ENCODE results near the gene TMEM208.
A peak's percentile ranks its signal among the peaks of the same experiment; 100 is the strongest.

The TMEM208 gene

GRCh38 chr16:67237396-67238277 is 10.7 kb downstream of the TMEM208 start:
- DNase-seq (ENCODE audit: low read depth): no peak

- DNase-seq (ENCODE audit: low read depth): no peak
Measured at GRCh38 chr16:67238278-67238575, 11.3 kb downstream of the TMEM208 start.

- no peak for DNase-seq (ENCODE audit: low read depth)
Measured at GRCh38 chr16:67238806-67239470, 12.0 kb downstream of the TMEM208 start.

- no peak for DNase-seq (ENCODE audit: low read depth)
Measured at GRCh38 chr16:67240506-67240905, 13.6 kb downstream of the TMEM208 start.

GRCh38 chr16:67241008-67241900 is 14.3 kb downstream of the TMEM208 start:
- DNase-seq (ENCODE audit: low read depth): peak; percentile 41

- DNase-seq (ENCODE audit: low read depth): no peak
Measured at GRCh38 chr16:67242138-67242730, 15.3 kb downstream of the TMEM208 start.

- DNase-seq (ENCODE audit: low read depth): no peak
Measured at GRCh38 chr16:67243481-67243880, 16.6 kb downstream of the TMEM208 start.

GRCh38 chr16:67244387-67245185 is 17.7 kb downstream of the TMEM208 start:
- DNase-seq (ENCODE audit: low read depth): peak; percentile 74

- no peak for DNase-seq (ENCODE audit: low read depth)
Measured at GRCh38 chr16:67245186-67245585, 18.3 kb downstream of the TMEM208 start.

GRCh38 chr16:67245674-67246080 is 18.7 kb downstream of the TMEM208 start:
- DNase-seq (ENCODE audit: low read depth): no peak

- peak; percentile 87 for DNase-seq (ENCODE audit: low read depth)
Measured at GRCh38 chr16:67246081-67246755, 19.3 kb downstream of the TMEM208 start.

- DNase-seq (ENCODE audit: low read depth): no peak
Measured at GRCh38 chr16:67246756-67247191, 19.8 kb downstream of the TMEM208 start.

GRCh38 chr16:67247192-67248072 is 20.5 kb downstream of the TMEM208 start, which contains the start of gene FHOD1:
FHOD1 (minus strand) TSS chr16:67247481; CDS start chr16:67247410, 71 bp downstream.
- DNase-seq (ENCODE audit: low read depth): peak; percentile 93

- no peak for DNase-seq (ENCODE audit: low read depth)
Measured at GRCh38 chr16:67248073-67248400, 21.1 kb downstream of the TMEM208 start.

- no peak for DNase-seq (ENCODE audit: low read depth)
Measured at GRCh38 chr16:67248401-67249177, 21.7 kb downstream of the TMEM208 start, which contains the start of gene SLC9A5. SLC9A5 (plus strand) TSS chr16:67248979; CDS start chr16:67249015, 36 bp downstream.

- DNase-seq (ENCODE audit: low read depth): no peak
Measured at GRCh38 chr16:67249178-67250044, 22.5 kb downstream of the TMEM208 start.

- DNase-seq (ENCODE audit: low read depth): no peak
Measured at GRCh38 chr16:67250045-67250327, 23.1 kb downstream of the TMEM208 start.

All from fibroblast of the conjunctiva (primary cell).